ENCODE results near the gene FBH1.
"Not testable (repeated sequence)": the region's sequence is repeated elsewhere in the genome, so short reads cannot be mapped to it uniquely, and the experiment has no call there.

GRCh38 chr10:5868383-5868782 is 21.7 kb upstream of the FBH1 start:
- not testable (repeated sequence) for TF ChIP-seq POLR2A (IDR thresholded peaks at IDR 0.05)
- TF ChIP-seq, protein P1, sequence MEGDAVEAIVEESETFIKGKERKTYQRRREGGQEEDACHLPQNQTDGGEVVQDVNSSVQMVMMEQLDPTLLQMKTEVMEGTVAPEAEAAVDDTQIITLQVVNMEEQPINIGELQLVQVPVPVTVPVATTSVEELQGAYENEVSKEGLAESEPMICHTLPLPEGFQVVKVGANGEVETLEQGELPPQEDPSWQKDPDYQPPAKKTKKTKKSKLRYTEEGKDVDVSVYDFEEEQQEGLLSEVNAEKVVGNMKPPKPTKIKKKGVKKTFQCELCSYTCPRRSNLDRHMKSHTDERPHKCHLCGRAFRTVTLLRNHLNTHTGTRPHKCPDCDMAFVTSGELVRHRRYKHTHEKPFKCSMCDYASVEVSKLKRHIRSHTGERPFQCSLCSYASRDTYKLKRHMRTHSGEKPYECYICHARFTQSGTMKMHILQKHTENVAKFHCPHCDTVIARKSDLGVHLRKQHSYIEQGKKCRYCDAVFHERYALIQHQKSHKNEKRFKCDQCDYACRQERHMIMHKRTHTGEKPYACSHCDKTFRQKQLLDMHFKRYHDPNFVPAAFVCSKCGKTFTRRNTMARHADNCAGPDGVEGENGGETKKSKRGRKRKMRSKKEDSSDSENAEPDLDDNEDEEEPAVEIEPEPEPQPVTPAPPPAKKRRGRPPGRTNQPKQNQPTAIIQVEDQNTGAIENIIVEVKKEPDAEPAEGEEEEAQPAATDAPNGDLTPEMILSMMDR (IDR thresholded peaks at IDR 0.05) = not testable (repeated sequence)

Data from body of pancreas (tissue), 4 donors.